ENCODE data around the gene SLC43A2. TPM values are rescaled to one million over a fixed set of nuclear protein-coding genes. Genes with fewer than 3 reads are reported as not detected.
A peak's percentile ranks its signal among the peaks of the same experiment; 100 is the strongest.

SLC43A2 gene
- total RNA-seq, 4 donors from 2014 or later: 3.6 to 15.6 (median 6.8) TPM

- intact Hi-C loops (cut with DNase I; ENCODE audit: low total_unique reads): no loop called here
- TF ChIP-seq CTCF (IDR thresholded peaks at IDR 0.05): no peak
- TF ChIP-seq POLR2A (IDR thresholded peaks at IDR 0.05): no peak
- Histone ChIP-seq H3K27ac (no peak overlapping the region), H3K4me3 (no peak overlapping the region), H3K4me1 (no peaks in the 10 kb centered on the region), H3K9me3 (no peaks in the 10 kb centered on the region), H3K36me3 (no peaks in the 10 kb centered on the region), H3K27me3 (no peaks in the 10 kb centered on the region)
- DNase-seq: no peak
Observed at GRCh38 chr17:1623057-1623630, 5.5 kb downstream of the SLC43A2 start.

- Histone ChIP-seq H3K4me1 (no peaks in the 10 kb centered on the region), H3K36me3 (no peaks in the 10 kb centered on the region), H3K9me3 (no peaks in the 10 kb centered on the region), H3K27ac (no peak overlapping the region), H3K27me3 (no peaks in the 10 kb centered on the region), H3K4me3 (no peak overlapping the region)
- intact Hi-C loops (cut with DNase I; ENCODE audit: low total_unique reads): no loop called here
- TF ChIP-seq CTCF (IDR thresholded peaks at IDR 0.05) (no peak), POLR2A (IDR thresholded peaks at IDR 0.05) (no peak)
- no peak for DNase-seq
Observed at GRCh38 chr17:1621273-1621954, 7.2 kb downstream of the SLC43A2 start.

GRCh38 chr17:1620486-1620885 is 8.1 kb downstream of the SLC43A2 start:
- intact Hi-C loops (cut with DNase I; ENCODE audit: low total_unique reads): no loop called here
- no peaks in the 10 kb centered on the region for H3K9me3 ChIP-seq
- TF ChIP-seq CTCF (IDR thresholded peaks at IDR 0.05) (no peak), POLR2A (IDR thresholded peaks at IDR 0.05) (no peak)

GRCh38 chr17:1617620-1618174 is 10.9 kb downstream of the SLC43A2 start:
- Histone ChIP-seq H3K9me3 (no peaks in the 10 kb centered on the region), H3K27ac (peak overlapping the region in 1 of 2 donors; percentile 54), H3K4me3 (no peak overlapping the region), H3K4me1 (no peaks in the 10 kb centered on the region), H3K27me3 (no peaks in the 10 kb centered on the region), H3K36me3 (no peaks in the 10 kb centered on the region)
- intact Hi-C loops (cut with DNase I; ENCODE audit: low total_unique reads): no loop called here
- peak in 1 of 2 donors; percentile 40 for DNase-seq
- TF ChIP-seq POLR2A (IDR thresholded peaks at IDR 0.05) (no peak), CTCF (IDR thresholded peaks at IDR 0.05) (no peak)

More at GRCh38 chr17:1620486-1620885, 8.1 kb downstream of the SLC43A2 start:
- H3K27me3 ChIP-seq: no peaks in the 10 kb centered on the region
- no peaks in the 10 kb centered on the region for H3K4me1 ChIP-seq
- no peak overlapping the region for H3K27ac ChIP-seq
- no peak for DNase-seq
- H3K4me3 ChIP-seq: no peak overlapping the region
- no peaks in the 10 kb centered on the region for H3K36me3 ChIP-seq

GRCh38 chr17:1616101-1616500 is 12.5 kb downstream of the SLC43A2 start:
- Histone ChIP-seq H3K4me3 (no peak overlapping the region), H3K36me3 (no peaks in the 10 kb centered on the region), H3K27me3 (no peaks in the 10 kb centered on the region), H3K9me3 (no peaks in the 10 kb centered on the region), H3K4me1 (no peaks in the 10 kb centered on the region), H3K27ac (no peak overlapping the region)
- no peak for DNase-seq
- TF ChIP-seq POLR2A (IDR thresholded peaks at IDR 0.05) (no peak), CTCF (IDR thresholded peaks at IDR 0.05) (no peak)
- intact Hi-C loops (cut with DNase I; ENCODE audit: low total_unique reads): no loop called here
